GM21528 (cell line): Measurements from ENCODE around the gene EGFL7.
A peak's percentile ranks its signal among the peaks of the same experiment; 100 is the strongest.

Source experiments
- ATAC-seq: cut with Tn5 transposase; IDR thresholded peaks from one replicate; pipeline ENCODE4 v1.9.1; 2021; ENCODE audit warnings: mild to moderate bottlenecking, moderate library complexity; ENCODE audit not compliant: unreplicated experiment, low FRiP score

EGFL7 gene

DNA sequence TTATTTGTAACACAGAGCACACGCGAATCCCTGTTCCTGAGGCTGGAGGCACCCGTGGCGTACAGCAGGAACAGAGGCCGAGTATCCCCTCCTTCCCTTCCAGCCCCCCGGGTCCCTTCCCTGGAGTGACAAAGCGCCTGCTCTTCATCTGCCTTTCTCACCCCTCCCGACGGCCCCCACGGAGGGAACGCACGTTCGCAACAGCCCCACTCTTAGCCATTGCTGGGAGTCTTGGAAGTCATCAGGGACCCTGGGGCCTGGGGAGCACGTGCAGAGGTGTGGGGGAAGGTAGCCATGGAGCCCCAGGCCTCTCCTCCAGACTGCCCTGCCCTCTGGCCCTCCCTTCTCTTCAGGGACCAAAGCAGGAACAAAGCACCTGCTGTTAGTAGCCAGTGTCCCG, 22.1 kb downstream of the EGFL7 start:
- ATAC-seq, result no peak

DNA sequence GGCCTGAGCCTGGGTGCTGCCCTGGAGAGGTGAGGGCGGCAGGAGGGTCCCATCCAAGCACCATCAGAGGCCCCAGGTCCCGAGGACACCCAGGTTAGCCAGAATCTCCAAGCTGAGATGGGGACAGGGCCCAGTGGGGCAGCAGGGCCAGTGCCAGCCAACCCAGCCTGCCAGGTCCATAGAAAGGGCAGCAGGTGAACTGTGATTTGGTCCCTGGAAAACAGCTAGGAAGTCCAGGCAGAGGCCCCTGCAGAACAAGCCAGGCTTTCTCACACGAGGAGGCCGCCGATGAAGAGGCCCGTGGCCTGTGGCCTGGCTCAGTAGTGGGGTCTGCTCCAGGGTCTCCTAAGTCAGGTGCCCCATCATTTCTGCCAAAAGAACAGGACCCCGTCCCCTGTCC, 22.5 kb downstream of the EGFL7 start:
- ATAC-seq, result no peak

DNA sequence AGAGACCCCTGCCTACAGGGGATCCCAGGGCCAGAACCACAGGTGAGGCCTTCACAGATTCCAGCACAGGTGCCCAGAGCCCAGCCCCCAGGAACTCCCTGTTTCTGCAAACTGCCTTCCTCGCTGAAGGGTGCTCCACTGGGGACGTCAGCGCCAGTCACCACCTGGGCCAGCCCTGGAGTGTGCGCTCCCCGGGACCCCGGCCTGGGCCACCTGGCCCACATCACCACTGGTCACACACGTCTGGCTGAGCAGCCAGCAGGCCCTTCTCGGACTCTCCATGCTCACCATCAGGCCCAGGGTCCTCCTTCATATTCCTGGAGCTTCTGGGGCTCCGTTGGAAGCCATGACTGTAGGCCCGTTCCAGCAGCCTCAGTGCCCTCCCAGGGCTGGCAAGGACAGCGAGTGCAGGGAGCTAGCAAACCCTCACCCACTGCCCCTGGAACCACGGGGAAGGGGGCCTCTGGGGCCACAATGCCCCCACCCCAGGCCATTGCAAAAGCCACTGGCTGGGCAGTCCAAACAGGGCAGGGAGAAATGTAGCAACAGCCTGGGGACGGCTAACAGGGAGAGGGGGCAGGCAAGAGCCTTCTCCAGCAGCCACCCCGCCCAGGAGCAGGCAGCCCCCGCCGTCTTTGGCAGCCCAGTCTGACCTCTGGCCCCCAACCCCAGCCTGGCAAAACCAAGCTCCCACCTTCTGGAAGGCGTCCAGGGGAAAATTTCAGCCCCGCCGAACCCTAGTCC, 23.2 kb downstream of the EGFL7 start:
- no peak for ATAC-seq

DNA sequence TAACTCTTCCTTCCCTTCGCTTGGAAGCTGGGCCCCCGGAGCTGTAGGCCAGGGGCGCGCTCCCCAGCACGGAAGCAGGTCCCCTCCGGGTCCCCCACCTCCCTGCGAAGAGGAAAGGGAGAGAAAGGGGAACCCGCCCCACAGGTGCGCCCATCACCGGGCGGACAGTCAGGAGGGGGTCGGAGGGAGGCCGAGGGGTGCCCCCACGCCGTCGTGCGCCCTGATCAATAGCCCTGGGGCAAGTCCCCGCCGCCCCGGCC, 23.7 kb downstream of the EGFL7 start:
- peak; percentile 17 for ATAC-seq

DNA sequence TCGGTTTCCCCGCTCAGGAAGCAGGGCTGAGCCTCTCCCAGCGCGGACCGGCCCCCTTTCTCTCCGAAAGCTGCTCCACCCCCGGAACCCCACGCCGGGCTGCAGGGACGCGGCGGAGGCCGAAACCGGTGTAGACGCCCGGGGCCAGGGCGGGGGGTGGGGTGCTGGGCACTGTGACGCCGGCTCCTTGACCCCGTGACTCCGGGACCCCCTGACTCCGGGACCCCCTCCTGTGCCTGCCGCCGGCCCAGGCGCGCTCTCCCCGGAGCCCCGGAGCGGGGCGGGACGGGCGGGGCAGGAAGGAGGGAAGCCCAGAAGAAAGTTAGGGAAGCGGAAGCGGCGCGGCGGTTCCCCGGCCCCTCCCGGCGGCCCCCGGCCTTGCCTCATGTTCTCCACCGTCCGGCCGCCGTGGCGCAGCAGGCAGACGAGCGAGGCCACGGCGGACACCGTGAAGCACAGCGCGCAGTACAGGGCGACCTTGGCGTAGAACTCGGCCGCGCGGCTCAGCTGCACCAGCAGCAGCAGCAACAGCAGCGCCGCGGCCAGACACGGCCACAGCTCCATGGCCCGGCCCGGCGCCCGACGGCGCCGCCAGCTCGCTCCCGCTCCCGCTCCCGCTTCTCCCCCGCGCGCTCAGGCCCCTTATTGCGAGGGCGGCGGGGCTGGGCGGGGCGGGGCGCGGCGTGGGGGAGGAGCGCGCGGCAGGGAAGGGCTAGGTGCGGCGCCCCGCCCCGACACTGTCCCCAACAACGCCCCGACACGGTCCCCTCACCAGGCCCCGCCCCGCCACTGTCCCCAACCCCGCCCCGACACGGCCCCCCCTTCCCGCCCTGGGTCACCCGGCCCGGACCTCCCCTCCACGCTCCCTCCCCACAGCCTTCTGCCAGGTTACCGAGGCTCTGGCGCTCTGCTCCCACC, 24.3 kb downstream of the EGFL7 start, which contains the start of gene AGPAT2:
Gene AGPAT2 (minus strand): TSS at position 664 of the 918 bp plus-strand sequence. CDS start 100 bp downstream, at position 564.
- peak; percentile 50 for ATAC-seq

DNA sequence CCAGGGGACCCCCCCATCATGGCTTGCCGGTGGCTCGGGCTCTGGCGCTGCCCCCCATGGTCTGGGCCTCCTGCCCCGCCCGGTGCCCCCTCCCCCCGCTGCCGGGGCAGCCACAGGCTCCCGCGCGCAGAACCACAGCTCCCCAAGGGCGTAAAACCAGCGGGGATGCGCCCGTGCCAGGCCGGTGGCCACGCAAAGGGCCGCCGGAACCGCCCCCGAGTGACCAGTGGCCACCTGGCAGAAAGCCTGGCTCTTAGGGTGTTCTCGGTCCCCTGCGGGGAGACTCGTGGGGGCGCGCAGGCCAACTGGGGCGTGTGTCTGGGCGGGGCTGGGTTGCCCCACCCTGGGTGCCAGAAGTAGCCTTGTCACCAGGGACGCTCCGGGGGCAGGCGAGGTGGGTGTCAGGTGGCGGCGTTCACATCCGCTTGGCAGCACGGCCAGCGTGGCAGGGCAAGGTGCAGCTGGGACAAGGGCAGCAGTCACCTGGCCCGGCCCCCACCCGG, 25.1 kb downstream of the EGFL7 start:
- ATAC-seq, result no peak

DNA sequence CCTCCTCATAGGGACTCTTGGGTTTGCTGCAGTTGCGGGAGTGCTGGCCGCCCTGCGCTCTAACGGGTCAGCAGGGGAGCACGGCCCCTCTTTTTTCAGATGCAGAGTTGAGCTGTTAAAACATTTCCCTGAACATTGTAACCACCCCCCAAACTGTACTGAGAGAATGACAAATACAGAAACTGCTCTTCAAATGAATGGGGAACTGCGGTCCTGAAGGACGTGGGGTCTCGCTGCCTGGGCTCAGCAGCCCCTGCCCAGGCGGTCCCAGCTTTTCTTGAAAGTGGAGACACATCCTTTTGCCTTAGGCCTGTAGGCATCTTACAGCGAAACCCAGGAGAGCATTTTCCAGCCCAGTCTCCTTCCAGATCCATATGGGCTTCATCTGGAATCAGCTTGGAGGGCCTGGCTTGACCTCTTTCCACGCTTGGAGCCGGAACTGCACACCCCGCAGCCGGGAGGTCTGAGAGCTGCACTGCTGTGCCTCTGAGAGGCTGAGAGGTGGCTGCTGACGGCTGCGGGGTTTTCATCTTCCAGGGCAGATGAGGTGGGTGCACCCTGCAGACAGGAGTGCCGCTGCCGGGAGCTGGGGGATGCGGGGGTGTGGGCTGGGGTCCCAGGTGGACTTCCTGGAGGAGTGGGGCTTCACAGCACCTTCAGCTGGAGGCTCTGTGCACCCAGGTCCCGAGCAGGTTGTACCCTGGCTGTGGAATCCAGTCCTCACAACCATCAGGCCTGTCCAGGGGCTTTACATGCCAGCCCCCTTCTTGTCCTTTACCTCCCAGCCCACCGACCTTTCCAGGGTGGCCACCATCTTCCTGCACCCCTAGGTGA, 25.8 kb downstream of the EGFL7 start:
- ATAC-seq, result no peak

DNA sequence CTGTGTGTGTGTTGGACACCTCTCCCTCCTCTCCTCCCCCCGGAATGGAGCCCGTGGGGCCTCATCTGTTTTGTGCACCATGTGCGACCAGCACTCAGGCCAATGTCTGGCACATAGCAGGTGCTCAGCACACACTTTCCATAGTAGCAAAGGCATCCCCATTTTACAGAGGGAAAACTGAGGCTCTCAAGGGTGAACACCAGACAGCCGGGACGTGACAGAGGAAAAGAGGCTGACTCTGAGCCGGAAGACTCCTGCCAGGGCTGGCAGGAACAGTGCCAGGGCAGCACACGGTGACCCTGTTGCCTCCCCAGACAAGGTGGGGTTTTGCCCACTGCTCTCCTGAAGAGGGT, 26.4 kb downstream of the EGFL7 start:
- no peak for ATAC-seq

DNA sequence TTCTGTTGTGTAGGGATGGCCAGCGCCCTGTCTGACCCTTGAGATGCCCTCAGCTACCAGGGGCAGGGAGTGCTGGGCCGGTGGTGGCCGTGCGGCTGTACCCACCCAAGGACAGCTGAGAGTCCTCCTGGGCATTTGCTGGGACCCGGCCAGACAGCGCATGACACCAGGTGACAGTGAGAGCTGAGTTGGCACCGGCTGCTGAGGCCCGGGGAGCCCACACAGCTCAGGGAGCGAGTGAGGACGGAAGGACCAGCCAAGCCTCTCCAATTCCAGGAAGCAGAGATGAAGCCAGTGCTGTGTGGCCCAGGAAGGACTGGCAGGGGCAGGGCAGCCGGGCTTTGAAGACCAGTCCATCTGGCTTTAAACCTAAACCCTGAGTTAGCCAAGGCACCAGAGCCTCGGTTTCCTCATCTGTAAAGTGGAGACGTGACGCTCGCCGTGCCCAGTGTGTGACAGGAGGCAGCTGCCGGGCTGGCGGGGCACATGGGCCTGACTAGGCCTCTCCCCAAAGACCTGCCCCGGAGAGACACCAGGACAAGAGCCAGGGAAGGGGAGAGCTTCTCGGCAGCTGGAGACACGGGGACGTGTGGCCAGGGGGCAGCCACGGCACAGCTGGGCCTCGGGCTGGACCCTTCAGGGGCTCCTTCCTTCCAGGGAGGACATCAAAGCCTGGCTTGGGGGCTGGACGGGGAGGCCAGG, 27.5 kb downstream of the EGFL7 start:
- ATAC-seq, result no peak

DNA sequence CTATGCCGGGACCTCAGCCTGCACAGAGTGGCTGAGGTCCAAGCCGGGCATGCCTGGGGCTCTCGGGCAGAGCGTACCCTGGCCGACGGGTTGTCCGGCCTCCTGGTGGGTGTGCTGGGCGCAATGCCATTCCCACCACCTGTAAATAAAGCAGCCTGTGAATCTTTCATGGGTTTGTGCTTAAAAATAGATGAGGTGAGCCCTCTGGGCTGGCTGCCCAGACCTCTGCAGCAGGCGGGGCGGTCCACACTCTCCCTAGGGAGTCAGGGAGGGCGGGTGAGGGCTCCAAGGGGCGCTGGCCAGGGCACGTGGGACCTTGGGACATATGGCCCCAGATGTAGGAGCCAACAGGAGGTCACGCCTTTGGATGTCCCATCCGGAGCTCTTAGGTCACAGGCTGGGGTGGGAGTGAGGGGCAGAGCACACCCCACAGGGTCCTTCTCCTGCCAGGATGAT, 28.1 kb downstream of the EGFL7 start:
- no peak for ATAC-seq

DNA sequence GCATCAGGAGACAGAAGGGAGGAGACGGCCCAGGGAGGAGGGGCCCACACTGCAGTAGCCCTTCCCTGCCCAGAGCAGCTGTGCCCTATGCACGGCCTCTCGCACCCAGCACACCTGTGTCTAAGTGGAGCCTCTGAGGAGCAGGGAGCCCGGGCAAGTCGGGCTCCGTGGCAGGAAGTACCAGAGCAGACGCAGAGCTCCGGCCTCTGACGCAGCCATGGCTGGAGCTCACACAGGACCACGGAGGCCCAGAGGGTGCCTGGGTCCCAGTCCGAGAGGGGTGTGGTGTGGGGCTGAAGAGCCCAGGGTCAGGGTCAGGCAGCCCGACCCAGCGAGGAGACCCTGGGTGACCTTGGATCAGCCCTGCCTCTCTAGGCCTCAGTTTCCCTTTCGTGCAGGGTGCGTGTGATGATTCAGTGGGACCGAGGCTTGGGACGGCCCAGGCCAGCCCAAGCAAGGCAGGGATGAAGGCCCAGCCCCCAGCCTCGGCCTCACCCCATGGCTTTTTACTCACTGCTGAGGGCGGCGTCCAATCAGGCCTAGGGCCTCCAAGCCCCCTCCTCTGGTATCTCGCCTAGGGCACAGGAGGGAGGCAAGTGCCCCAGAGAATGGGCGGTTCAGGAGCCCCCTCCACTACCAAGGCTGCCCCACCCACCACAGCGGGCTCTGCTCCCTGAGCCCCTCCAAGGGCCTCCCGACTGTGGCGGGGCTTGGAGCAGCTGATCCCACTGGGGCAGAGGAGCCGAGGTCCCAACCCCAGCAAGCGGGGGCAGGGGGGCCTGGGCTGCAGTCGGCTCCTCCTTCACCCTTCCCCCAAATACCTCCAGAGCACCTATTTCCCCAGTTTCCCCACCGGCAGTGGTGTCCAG, 28.8 kb downstream of the EGFL7 start:
- ATAC-seq, result no peak

DNA sequence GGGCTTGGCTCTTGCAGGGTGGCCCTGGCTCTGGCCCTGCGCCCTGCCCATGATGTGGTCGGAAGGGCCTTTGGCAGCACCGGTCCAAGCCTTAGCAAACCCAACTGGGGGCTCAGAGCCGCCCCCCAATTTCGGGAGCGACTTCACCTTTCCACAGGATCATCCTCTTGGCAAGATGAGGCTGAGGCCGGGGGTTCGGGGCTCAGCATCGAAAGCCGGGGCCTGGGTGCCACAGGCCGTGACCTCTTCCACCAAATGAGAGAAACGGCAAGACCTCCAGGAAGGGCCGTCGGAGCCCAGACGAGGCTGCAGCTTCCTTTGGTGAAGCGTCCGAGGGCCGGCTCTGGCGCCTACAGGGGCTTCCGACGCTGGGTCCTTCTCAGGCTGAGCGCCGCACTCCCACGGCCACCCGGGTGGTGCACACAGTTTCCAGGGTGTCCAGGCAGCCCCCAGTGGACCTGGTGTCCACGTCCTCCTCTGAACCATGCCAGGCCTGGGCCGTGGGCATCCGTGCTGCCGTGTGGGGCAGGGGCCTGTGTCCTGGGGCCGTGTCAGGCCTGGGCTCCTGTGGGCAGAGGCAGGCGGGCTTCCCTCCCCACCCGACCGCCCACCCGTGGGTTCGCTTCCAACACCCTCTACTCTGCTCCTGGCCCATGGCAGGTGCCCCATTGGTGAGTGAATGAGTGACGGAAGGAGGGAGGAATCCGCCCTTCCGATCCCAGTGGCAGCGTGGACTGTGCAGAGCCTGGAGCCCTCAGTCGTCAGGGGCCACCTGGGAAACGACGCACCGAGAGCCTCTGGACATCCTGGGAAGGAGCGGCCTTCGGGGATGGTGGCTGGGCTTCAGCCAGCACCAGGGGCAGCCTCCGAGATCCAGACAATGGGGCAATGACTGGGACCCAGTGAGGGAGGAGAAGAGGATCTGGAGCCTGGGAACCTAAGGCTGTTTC, 29.7 kb downstream of the EGFL7 start:
- ATAC-seq, result no peak

DNA sequence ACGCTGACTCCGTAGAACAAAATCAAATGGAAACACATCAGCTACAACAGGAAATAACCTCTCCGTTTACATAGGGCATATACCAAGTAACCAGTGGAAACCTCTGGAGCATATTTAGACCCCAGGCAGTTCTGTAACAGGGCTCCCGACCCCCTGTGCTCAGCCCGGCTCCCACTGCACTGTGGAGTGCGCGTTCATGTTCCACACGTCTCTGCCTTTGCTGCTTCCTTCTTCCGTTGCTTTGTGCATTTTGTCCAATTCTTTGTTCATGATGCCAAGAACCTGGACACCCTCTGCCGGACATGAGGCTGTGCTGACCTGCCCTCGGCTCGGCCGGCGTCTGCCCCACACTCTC, 30.4 kb downstream of the EGFL7 start:
- no peak for ATAC-seq

DNA sequence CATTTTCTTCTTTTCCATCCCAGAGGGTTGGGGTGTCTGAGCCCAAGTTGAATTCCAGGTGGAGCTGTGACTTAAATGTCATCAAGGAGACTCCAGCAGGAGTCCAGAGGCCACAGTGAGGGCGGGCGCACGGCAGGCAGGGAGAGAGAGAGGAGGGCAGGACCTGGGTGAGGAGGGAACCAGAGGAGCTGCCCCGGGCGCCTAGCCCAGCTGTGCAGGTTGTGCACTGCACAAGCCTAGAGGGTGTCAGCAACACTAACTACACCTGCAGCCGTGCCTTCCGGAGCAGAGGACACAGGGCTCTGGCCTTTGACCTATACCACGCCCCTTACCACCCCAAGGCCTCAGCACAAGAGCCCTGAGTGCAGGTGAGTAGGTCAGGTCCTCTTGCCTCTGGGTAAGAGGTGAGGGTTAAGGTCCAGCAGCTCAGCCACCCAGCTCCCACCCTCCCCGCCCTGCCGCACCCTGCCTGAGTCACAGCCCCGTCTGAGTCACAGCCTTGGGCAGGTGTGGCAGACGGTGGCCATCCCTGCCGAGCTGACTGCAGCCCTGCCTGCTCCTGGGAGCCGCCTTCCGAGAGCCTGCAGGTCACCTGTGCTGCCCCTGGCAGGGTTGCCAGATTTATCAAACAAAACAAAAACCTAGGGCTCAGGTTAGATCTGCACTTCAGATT, 30.9 kb downstream of the EGFL7 start:
- ATAC-seq, result no peak

DNA sequence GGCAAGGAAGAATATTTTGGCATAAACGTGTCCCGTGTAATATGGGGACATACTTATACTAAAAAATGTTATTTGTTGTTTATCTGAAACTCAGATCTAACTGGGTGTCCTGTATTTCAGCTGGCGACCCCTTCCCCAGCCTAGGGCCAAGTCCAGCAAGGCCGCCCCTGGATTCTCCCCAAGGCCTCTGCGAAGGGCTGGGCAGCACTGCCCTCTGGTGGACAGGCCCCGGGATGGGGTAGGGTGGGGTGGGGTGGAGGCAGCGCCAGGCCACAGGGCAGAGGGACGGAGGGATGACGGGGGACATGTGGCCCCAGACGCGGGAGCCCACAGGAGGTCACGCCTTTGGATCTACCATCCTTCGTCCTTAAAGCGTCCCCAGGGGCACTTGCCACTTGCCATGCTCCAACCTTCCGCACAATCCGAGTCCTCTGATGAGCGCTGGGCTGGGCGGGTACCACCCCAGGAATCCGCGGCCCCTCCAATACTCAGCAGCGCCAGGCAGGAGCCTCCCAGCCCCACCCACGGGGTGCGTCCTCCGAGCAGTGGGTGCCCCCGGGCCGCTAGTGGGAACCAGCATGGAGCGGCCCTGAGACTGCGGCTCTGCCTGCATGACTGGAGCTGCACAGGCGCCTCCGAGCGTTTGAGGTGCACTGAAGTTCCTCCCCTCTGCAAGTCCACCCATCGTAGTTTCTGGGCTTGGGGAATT, 31.6 kb downstream of the EGFL7 start:
- ATAC-seq, result no peak

DNA sequence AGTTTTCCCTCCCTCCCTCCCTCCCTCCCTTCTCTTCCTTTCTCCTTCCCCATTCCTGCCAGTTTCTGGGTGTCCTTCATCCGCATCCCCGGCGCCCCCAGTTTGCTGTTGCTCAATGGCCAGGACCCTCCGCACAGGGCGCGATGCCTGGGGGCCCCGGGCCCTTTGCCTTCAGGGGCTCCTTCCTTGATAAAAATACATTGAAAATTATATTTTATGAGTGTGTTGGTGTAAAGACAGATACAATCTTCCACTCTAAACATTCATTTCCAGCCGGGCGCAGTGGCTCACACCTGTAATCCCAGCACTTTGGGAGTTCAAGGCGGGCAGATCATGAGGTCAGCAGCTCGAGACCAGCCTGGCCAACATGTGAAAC, 32.1 kb downstream of the EGFL7 start:
- no peak for ATAC-seq

DNA sequence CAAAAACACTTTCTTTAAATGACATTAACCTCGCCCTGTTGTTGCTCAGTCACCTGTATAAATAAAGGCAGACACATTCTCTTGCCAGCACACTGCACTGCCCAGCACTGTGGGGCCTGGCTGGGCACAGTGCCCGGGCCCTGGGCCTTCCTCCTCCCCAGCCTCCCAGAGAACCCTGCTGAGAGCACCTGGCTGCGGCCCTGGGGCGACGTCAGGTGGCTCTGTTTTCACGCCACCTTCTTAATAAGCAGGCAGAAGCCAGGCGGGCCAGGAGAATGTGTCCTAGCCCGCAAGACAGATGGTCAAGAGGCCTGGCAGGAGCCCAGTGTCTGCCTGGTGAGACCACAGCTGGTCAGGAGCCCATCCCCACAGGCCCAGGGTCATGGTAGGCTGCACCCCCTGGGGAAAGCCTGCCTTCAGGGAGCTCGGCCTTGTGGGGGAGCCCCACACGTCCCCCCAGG, 32.7 kb downstream of the EGFL7 start:
- no peak for ATAC-seq
